Measurements from ENCODE around the gene LIFR.
"Not testable (repeated sequence)": the region's sequence is repeated elsewhere in the genome, so short reads cannot be mapped to it uniquely, and the experiment has no call there.

LIFR gene

DNA sequence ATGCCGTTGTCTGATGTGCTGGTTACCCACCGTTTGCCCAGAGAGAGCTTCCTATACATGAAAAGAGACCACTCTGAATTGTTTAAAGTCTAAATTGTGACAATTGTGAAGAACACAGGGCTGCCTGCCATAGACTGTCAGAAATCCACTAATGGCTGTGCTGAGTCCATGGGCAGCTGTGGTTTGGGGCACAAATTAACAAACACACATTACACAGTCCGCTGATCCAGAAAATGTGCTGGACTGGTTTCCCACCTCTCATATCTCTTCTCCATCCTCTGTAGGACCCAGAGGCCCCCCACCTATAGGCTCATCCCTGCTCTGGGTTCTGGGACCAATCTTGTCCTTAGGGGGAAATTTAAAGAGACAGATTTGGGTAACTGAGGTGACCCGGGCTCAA lies 19.0 kb upstream of the LIFR start:
- no peak for DNase-seq (ENCODE audit: extremely low read depth, low read depth)
- H3K4me3 ChIP-seq (replicated peaks; ENCODE audit: low read depth, low read length), result no peak overlapping the region
- TF ChIP-seq, protein P1, sequence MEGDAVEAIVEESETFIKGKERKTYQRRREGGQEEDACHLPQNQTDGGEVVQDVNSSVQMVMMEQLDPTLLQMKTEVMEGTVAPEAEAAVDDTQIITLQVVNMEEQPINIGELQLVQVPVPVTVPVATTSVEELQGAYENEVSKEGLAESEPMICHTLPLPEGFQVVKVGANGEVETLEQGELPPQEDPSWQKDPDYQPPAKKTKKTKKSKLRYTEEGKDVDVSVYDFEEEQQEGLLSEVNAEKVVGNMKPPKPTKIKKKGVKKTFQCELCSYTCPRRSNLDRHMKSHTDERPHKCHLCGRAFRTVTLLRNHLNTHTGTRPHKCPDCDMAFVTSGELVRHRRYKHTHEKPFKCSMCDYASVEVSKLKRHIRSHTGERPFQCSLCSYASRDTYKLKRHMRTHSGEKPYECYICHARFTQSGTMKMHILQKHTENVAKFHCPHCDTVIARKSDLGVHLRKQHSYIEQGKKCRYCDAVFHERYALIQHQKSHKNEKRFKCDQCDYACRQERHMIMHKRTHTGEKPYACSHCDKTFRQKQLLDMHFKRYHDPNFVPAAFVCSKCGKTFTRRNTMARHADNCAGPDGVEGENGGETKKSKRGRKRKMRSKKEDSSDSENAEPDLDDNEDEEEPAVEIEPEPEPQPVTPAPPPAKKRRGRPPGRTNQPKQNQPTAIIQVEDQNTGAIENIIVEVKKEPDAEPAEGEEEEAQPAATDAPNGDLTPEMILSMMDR (IDR thresholded peaks at IDR 0.05; ENCODE audit: low read depth, low read length, missing control alignments), result no peak

- TF ChIP-seq, protein P1 (IDR thresholded peaks at IDR 0.05; ENCODE audit: low read depth, low read length, missing control alignments), result no peak
- H3K4me3 ChIP-seq (replicated peaks; ENCODE audit: low read depth, low read length), result no peak overlapping the region
- no peak for DNase-seq (ENCODE audit: extremely low read depth, low read depth)
Observed at GRCh38 chr5:38574009-38574408, 17.6 kb upstream of the LIFR start.

DNA sequence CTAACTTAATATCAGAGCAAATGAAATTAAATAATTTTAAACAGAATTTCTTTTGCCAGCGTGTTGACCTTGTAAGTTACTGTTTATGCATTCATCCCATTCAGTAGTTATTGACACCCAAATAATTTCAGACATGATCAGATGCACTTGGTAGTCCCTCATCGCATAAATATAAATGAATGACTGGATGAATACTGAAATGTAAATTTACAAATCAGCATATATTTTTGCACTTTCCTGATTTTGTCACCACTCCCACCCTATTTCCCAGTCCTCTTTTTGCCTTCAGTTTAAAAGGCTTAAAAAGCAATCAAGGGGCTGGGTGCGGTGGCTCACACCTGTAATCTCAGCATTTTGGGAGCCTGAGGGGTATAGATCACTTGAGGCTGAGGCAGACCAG lies 17.1 kb upstream of the LIFR start:
- no peak for DNase-seq (ENCODE audit: extremely low read depth, low read depth)
- TF ChIP-seq, protein P1 (IDR thresholded peaks at IDR 0.05; ENCODE audit: low read depth, low read length, missing control alignments), result no peak
- no peak overlapping the region for H3K4me3 ChIP-seq (replicated peaks; ENCODE audit: low read depth, low read length)

GRCh38 chr5:38569180-38569579 lies 12.7 kb upstream of the LIFR start:
- no peak overlapping the region for H3K4me3 ChIP-seq (replicated peaks; ENCODE audit: low read depth, low read length)
- TF ChIP-seq, protein P1 (IDR thresholded peaks at IDR 0.05; ENCODE audit: low read depth, low read length, missing control alignments), result no peak
- DNase-seq (ENCODE audit: extremely low read depth, low read depth), result no peak

GRCh38 chr5:38567306-38567705 lies 10.9 kb upstream of the LIFR start:
- DNase-seq (ENCODE audit: extremely low read depth, low read depth), result not testable (repeated sequence)

DNA sequence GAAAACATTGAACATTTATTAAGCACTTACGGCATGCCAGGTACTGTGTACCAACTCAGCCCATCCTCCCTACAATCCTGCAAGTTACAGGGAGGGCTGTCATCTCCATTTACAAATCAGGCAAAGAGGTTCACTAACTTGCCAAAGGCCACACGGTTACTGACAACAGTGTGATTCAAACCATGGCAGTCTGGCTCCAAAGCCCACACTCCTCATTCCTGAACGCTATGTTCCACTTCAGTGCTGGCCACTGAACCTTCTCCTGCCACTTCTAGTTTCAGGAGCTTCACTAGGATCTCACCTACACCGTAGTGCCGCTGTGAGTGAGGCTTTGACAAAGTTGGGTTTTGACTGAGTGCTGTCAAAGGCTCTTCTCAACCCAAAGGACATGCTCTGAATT lies 7.2 kb upstream of the LIFR start:
- TF ChIP-seq, protein P1 (IDR thresholded peaks at IDR 0.05; ENCODE audit: low read depth, low read length, missing control alignments), result no peak
- no peak overlapping the region for H3K4me3 ChIP-seq (replicated peaks; ENCODE audit: low read depth, low read length)
- DNase-seq (ENCODE audit: extremely low read depth, low read depth), result no peak

More at GRCh38 chr5:38567306-38567705, 10.9 kb upstream of the LIFR start:
- H3K4me3 ChIP-seq (replicated peaks; ENCODE audit: low read depth, low read length), result not testable (repeated sequence)

- TF ChIP-seq, protein P1 (IDR thresholded peaks at IDR 0.05; ENCODE audit: low read depth, low read length, missing control alignments), result no peak
- DNase-seq (ENCODE audit: extremely low read depth, low read depth), result no peak
- no peak overlapping the region for H3K4me3 ChIP-seq (replicated peaks; ENCODE audit: low read depth, low read length)
Observed at GRCh38 chr5:38562444-38563210, 6.2 kb upstream of the LIFR start.
